Measurements from ENCODE around the gene SPAG5.

Gene SPAG5

GRCh38 chr17:28620010-28620409 is 21.2 kb upstream of the SPAG5 start:
- H3K27ac ChIP-seq: no peak overlapping the region
- no peak for TF ChIP-seq CTCF (conservative IDR thresholded peaks at IDR 0.05)

- no peak for TF ChIP-seq CTCF (conservative IDR thresholded peaks at IDR 0.05)
- H3K27ac ChIP-seq: no peak overlapping the region
These were observed 19.6 kb upstream of the SPAG5 start for GRCh38 chr17:28618464-28618863.

DNA sequence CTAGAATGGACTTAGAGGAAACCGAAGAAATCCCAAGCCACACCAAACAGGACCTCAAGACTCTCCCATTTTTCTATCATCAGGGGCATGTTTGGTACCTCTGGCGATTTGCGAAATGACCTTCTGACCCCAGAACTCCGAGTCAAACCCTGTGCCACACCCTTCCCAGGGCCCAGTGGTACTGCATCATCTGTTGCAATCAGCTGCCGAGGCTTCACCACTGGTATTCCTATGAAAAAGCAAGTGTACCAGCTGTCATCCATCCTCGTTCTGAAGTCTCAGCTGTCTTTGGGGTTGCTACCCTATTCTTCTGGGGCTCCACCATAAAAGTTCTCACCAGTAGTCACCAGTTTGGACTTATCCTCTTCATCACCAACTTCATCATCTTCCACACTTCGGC is 17.5 kb upstream of the SPAG5 start:
- TF ChIP-seq CTCF (conservative IDR thresholded peaks at IDR 0.05): no peak

DNA sequence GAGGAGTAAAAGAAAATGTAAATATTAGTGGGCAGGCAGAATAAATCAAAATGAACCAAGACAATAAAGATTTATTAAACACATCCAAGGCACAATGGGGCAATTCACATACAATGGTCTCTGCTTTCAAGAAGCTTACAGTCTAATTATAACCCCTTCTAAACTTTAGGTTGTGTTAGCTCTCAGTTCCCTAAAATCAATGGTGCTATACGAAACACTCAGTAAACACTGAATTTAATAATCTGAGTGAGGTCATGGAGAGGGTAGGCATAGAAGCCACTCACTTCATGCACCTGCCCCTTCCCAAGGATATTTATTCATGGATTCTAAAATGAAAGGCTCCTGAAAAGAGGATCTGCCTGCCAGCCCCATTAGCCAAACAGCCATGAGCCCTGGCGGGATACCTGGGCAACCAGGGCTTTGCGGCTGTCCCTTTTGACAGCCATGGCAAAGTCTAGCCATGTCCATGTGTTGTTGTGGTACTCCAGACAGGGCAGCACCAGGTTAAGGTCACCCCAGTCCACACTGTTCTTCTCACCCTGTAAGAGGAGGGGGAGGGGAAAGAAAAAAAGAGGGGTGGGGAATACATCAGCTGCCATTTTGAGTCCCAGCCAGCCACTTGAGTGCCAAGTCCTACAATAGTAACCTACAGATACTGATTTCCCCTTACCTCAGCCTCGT is 16.6 kb upstream of the SPAG5 start:
- no peak overlapping the region for H3K27ac ChIP-seq
- TF ChIP-seq CTCF (conservative IDR thresholded peaks at IDR 0.05): no peak

More for the DNA sequence above, 17.5 kb upstream of the SPAG5 start:
- H3K27ac ChIP-seq: no peak overlapping the region

GRCh38 chr17:28613931-28614381 is 15.1 kb upstream of the SPAG5 start, which contains the start of gene RSKR:
RSKR (minus strand) TSS chr17:28614185; CDS start chr17:28614161, 24 bp downstream.
- no peak for TF ChIP-seq CTCF (conservative IDR thresholded peaks at IDR 0.05)
- H3K27ac ChIP-seq: no peak within 1 kb of the TSS

DNA sequence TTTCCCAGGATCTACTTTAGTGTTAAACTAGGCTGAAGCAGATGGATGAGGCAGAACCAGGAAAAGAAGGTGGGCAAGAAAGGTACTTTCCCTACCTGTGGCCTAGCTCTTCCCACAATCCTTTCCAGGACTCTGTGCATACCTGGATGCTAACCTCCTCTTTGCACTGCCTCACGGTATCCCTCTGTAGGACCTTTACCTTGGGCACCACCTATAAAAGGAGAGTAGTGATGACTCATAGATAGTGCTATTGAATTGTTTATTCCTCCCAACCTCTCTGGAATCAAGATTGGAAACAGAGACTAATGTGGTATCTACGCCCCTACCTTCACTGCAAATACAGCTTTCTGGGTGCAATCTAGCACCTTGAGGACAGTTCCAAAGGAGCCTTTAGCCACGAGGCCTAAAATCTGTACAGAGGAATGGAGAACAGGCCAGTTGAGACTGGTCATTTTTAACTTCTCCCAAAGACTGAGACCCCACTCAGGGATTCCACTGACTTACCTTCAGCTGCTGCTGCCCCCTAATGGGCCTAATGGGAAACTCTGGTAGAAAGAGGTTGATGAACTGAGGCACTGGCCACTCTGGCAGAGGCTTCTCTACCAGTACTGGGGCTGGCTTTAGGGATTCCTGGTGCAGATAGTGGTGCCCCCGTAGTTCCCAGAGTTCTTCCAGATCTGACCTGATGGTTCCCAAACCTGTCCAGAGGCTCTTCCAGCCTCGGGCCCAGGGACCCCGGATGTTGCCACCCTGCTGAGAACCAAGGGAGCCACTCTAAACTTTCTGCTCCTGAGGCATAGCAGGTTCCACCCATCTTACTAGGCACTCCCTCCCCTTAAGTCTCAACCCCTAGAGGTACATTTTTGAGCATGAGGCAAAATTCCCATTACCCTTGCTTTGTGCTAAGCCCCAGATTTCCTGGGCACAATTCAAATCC is 14.4 kb upstream of the SPAG5 start:
- H3K27ac ChIP-seq: no peak overlapping the region
- TF ChIP-seq CTCF (conservative IDR thresholded peaks at IDR 0.05): peak; percentile 87

DNA sequence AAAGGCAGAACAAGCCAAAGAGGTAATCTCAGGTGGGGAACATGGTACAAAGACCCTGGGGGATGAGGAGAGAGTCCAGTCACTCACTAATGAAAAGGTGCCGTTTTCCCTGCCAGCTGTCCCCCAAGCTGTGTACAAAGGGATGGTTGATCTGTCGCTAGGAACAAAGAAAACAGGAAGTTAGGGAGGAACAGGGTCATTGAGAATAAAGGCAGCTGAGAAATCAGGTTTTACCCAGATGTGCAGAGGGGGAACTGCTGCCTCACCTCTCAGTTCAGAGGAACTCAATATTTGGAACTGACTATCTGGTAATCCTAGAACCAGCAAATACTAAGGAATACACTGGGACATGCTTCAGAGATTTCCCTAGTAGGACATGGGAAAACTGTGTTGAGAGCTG is 13.7 kb upstream of the SPAG5 start:
- no peak overlapping the region for H3K27ac ChIP-seq
- TF ChIP-seq CTCF (conservative IDR thresholded peaks at IDR 0.05): no peak

Data from VCaP (cell line).